Aorta (tissue), 5 donors: ENCODE data around the gene DNAI1. TPM values are rescaled to one million over a fixed set of nuclear protein-coding genes. Genes with fewer than 3 reads are reported as not detected.
A peak's percentile ranks its signal among the peaks of the same experiment; 100 is the strongest.

Experiments
- ATAC-seq: fragments of 200-7000 bp; cut with Tn5 transposase; one replicate; pipeline ENCODE4 v1.9.1; 2022; ENCODE audit warnings: moderate library complexity; ENCODE audit not compliant: low FRiP score
- DNase-seq, 2 donors: peaks; one replicate each; pipeline ENCODE4 v3.0.0-alpha.2; 2020
- H3K27ac ChIP-seq, 2 donors: one replicate each; pipeline ENCODE4 v1.5.1; 2013; ENCODE audit warnings: low read length in 2 of 2, mild to moderate bottlenecking in 2 of 2, moderate library complexity in 2 of 2, control low read depth in 1 of 2, inconsistent platforms in 1 of 2, low read depth in 1 of 2
- H3K27me3 ChIP-seq, 2 donors: one replicate each; pipeline ENCODE4 v1.6.1; 2013; ENCODE audit warnings: control low read depth in 1 of 2, low read length in 1 of 2, mild to moderate bottlenecking in 1 of 2, moderate library complexity in 1 of 2; ENCODE audit not compliant: insufficient read depth in 2 of 2, control insufficient read depth in 1 of 2
- H3K36me3 ChIP-seq, 2 donors: one replicate each; pipeline ENCODE4 v1.6.1; 2013; ENCODE audit warnings: control low read depth in 1 of 2, low read length in 1 of 2, mild to moderate bottlenecking in 1 of 2; ENCODE audit not compliant: insufficient read depth in 2 of 2, control insufficient read depth in 1 of 2
- H3K4me1 ChIP-seq, 2 donors: one replicate each; pipeline ENCODE4 v1.6.1; 2013; ENCODE audit warnings: low read length in 2 of 2, control low read depth in 1 of 2, mild to moderate bottlenecking in 1 of 2, moderate library complexity in 1 of 2; ENCODE audit not compliant: insufficient read depth in 2 of 2, control insufficient read depth in 1 of 2
- H3K4me3 ChIP-seq, 2 donors: one replicate each; pipeline ENCODE4 v1.5.1; 2013; ENCODE audit warnings: low read length in 2 of 2, control low read depth in 1 of 2, mild to moderate bottlenecking in 1 of 2
- H3K9me3 ChIP-seq: one replicate; pipeline ENCODE4 v1.6.1; 2013; ENCODE audit warnings: mild to moderate bottlenecking, low read length; ENCODE audit not compliant: control insufficient read depth
- WGBS, 2 donors: extraction: QIAGEN DNeasy Blood & Tissue Kit; methylation state at CpG; one replicate each; pipeline ENCODE4 v1.1.7; 2013; 5-methylcytosine and 5-hydroxymethylcytosine counted together
- intact Hi-C, 2 donors: fragments of 100-400 bp; cut with DNase I; formaldehyde crosslinking; loops; one replicate each; pipeline versions ENCODE4 v1.14.2 to v1.15.0; 2022
- polyA plus RNA-seq, 2 donors: library from polyadenylated mRNA; stranded (reverse); fragments of 200-250 nt; gene quantifications; one replicate each; pipeline ENCODE4 v1.2.3, GENCODE V29; 2013
- total RNA-seq, 2 donors: library from RNA; stranded (reverse); fragmentation: NEBNext Ultra II Directional; extraction: Animal tissue kit (Norgen Biotek cat#: 25700); gene quantifications; one replicate each; pipeline ENCODE4 v1.2.1, GENCODE V29; 2021
- donor health status: healthy with polysubstance abuse.
- donor health status: Bipolar disorder and iron deficiency.
- donor health status: DM: no; HTN: no; CAD: no.
- donor health status: DM: no; HTN: no; CAD: no.
- donor health status: DM: yes; HTN: yes; CAD: no.

The DNAI1 gene
- total and polyA plus RNA-seq, 4 donors = not detected

DNA sequence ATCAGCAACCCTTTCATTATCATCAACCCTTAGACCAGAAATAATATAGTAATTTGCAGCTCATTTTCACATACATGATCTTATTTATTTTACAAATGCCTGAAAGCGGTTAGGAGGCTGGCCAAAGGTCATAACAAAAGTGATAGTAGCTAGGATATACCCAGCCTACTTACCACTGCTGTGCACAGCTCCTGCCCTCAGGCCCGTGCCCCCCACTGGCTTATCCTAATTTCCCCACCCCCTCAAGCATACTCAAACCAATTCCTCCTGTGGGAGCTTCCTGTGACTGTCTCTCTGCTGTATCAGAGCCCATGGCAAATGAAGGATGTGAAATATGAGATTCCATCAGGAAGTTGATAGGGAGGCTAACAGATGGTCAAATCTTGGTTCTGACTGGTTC lies 15.1 kb upstream of the DNAI1 start:
- H3K27ac ChIP-seq = no peak overlapping the region
- H3K9me3 ChIP-seq = no peaks in the 10 kb centered on the region
- H3K27me3 ChIP-seq = no peaks in the 10 kb centered on the region
- no peak overlapping the region for H3K4me3 ChIP-seq
- DNase-seq = no peak
- no peaks in the 10 kb centered on the region for H3K36me3 ChIP-seq
- no peak for ATAC-seq
- WGBS, 2 donors = 79 to 84% methylated on average over 2 of the region's 2 CpGs
- no peaks in the 10 kb centered on the region for H3K4me1 ChIP-seq
- intact Hi-C loops = no loop called here

DNA sequence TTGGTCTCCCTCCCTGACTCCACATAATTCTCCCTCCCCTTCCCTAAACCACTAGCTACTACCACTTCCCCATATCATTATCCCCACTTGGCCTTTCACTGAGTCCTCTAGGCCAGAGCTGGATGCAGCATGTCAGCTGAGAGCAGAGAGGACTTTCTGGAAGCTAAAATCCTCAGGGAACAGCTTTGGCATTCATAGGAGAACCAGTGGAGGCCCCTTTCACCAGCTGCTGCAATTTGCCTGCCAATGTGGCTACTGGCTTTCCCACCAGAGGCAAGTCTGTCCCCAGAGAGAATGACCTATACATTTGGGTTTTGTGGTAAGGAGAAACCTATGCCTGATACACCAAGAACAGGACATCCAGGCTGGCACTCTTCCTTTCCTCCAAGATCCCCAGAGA lies 14.6 kb upstream of the DNAI1 start:
- DNase-seq = no peak
- no peak overlapping the region for H3K27ac ChIP-seq
- H3K27me3 ChIP-seq = no peaks in the 10 kb centered on the region
- intact Hi-C loops = no loop called here
- no peak overlapping the region for H3K4me3 ChIP-seq
- no peaks in the 10 kb centered on the region for H3K36me3 ChIP-seq
- H3K4me1 ChIP-seq = peaks cover 0 to 2% of the 10 kb centered on the region in 2 donors
- H3K9me3 ChIP-seq = no peaks in the 10 kb centered on the region
- ATAC-seq = no peak

- Histone ChIP-seq H3K4me1 (peaks cover 0 to 2% of the 10 kb centered on the region in 2 donors), H3K27me3 (no peaks in the 10 kb centered on the region), H3K4me3 (no peak overlapping the region), H3K9me3 (no peaks in the 10 kb centered on the region), H3K36me3 (no peaks in the 10 kb centered on the region), H3K27ac (no peak overlapping the region)
- ATAC-seq = no peak
- DNase-seq = no peak
- intact Hi-C loops = no loop called here
These were observed 12.1 kb upstream of the DNAI1 start for GRCh38 chr9:34446468-34446891.

- ATAC-seq = no peak
- H3K4me1 ChIP-seq = peaks cover 0 to 2% of the 10 kb centered on the region in 2 donors
- DNase-seq = no peak
- H3K27me3 ChIP-seq = no peaks in the 10 kb centered on the region
- no peaks in the 10 kb centered on the region for H3K9me3 ChIP-seq
- intact Hi-C loops = no loop called here
- no peaks in the 10 kb centered on the region for H3K36me3 ChIP-seq
- 95 to 100% methylated on average over 1 of the region's 1 CpG for WGBS, 2 donors
- H3K27ac ChIP-seq = no peak overlapping the region
- no peak overlapping the region for H3K4me3 ChIP-seq
These were observed 11.7 kb upstream of the DNAI1 start for GRCh38 chr9:34446951-34447350.

DNA sequence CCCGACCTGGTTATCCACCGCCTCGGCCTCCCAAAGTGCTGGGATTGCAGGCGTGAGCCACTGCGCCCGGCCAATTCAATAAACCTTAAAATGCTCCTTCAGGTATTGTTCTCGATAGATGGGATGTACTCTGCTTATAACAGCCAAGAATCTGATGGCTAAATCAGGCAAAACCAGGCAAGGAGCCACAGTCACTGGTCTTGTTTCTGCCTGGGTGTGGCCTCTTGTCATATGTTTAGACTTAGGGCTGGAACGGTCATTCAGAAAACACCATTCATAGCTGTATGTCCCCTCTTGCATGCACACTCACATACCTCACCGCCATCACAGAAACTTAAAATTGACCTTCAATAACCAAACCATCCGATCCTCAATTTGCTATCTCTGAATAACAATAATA lies 8.0 kb upstream of the DNAI1 start:
- H3K4me3 ChIP-seq = no peak overlapping the region
- no peak for DNase-seq
- no peaks in the 10 kb centered on the region for H3K27me3 ChIP-seq
- 94 to 95% methylated on average over 10 of the region's 10 CpGs for WGBS, 2 donors
- no peak overlapping the region for H3K27ac ChIP-seq
- H3K9me3 ChIP-seq = no peaks in the 10 kb centered on the region
- H3K36me3 ChIP-seq = no peaks in the 10 kb centered on the region
- ATAC-seq = no peak
- H3K4me1 ChIP-seq = peaks cover 0 to 2% of the 10 kb centered on the region in 2 donors
- intact Hi-C loops = no loop called here

- Histone ChIP-seq H3K4me1 (peaks cover 0 to 2% of the 10 kb centered on the region in 2 donors), H3K4me3 (no peak overlapping the region), H3K27me3 (no peaks in the 10 kb centered on the region), H3K9me3 (no peaks in the 10 kb centered on the region), H3K36me3 (no peaks in the 10 kb centered on the region), H3K27ac (no peak overlapping the region)
- 83 to 84% methylated on average over 2 of the region's 2 CpGs for WGBS, 2 donors
- ATAC-seq (peak; percentile 31), DNase-seq (no peak)
- intact Hi-C loops = no loop called here
These were observed 7.5 kb upstream of the DNAI1 start for GRCh38 chr9:34451135-34451534.

GRCh38 chr9:34451545-34451944 lies 7.1 kb upstream of the DNAI1 start:
- H3K27me3 ChIP-seq = no peaks in the 10 kb centered on the region
- ATAC-seq (no peak), DNase-seq (no peak)
- WGBS, 2 donors = 62% methylated on average over 3 of the region's 3 CpGs
- H3K36me3 ChIP-seq = no peaks in the 10 kb centered on the region
- no peak overlapping the region for H3K4me3 ChIP-seq
- peaks cover 0 to 2% of the 10 kb centered on the region in 2 donors for H3K4me1 ChIP-seq
- intact Hi-C loops = no loop called here
- no peaks in the 10 kb centered on the region for H3K9me3 ChIP-seq
- no peak overlapping the region for H3K27ac ChIP-seq

DNA sequence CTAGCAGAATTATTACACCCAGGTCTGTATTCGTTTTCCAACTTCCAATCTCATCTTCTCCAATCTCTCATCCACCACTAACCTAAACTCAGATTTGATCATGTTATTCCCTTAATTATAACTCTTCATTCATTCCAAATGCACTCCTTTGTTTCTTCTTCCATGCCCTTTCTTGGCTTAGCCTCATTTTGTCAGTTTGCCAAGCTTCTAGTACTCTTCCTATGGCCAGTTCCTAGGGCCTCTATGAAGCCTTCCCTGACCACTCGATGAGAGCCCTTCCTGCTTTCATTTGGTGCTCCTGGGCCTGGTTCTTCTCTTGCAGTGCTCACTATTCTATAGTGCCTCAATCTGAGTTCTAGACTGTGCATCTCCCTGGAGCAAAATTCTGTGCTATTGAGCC lies 6.0 kb upstream of the DNAI1 start:
- no peak for DNase-seq
- Histone ChIP-seq H3K36me3 (no peaks in the 10 kb centered on the region), H3K4me1 (peaks cover 0 to 2% of the 10 kb centered on the region in 2 donors), H3K27ac (no peak overlapping the region), H3K9me3 (no peaks in the 10 kb centered on the region), H3K27me3 (no peaks in the 10 kb centered on the region), H3K4me3 (no peak overlapping the region)
- no peak for ATAC-seq
- intact Hi-C loops = no loop called here
- WGBS, 2 donors = 79 to 81% methylated on average over 2 of the region's 2 CpGs

GRCh38 chr9:34454571-34455065 lies 4.0 kb upstream of the DNAI1 start:
- DNase-seq (no peak), ATAC-seq (no peak)
- Histone ChIP-seq H3K27me3 (no peaks in the 10 kb centered on the region), H3K36me3 (no peaks in the 10 kb centered on the region), H3K9me3 (no peaks in the 10 kb centered on the region), H3K4me1 (no peaks in the 10 kb centered on the region), H3K27ac (no peak overlapping the region), H3K4me3 (no peak overlapping the region)
- intact Hi-C loops = loop anchor here (5.0 kb wide), 3 partner anchors 48 to 143 kb away; partner anchors contain the start of gene ENHO (in 1 of the 2)
- 84 to 87% methylated on average over 3 of the region's 3 CpGs for WGBS, 2 donors
